Hippocampal formation (tissue), 2 donors: ENCODE results near the gene SVIL.
"Not testable (repeated sequence)": the region's sequence is repeated elsewhere in the genome, so short reads cannot be mapped to it uniquely, and the experiment has no call there.

Experiments
- DNase-seq, 2 donors: peaks; one replicate each; lab custom pipeline; 2025; lab: John Stamatoyannopoulos, UW

Gene SVIL

GRCh38 chr10:29600067-29600466, 34.7 kb downstream of the SVIL start:
- DNase-seq: no peak

- DNase-seq: no peak
Measured at GRCh38 chr10:29598851-29599311, 35.9 kb downstream of the SVIL start.

DNA sequence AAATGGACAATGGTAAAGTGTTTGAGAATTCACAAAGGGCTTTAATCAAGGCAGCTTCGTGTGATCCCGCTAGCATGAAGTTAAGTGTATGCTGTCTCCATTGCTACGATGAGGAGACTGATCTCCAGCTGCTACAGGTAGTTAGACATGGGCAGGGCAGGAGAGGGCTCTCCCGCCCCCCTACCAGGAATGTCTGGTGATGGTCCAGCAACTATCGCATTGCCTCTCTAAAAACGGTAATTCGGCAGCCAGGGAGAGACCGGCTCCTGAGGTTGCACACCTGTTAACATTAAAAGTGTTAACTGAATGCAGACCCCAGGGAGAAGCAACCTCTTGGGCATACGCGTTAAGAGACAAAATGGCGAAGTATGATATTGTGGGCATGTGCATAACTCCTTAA, 37.9 kb downstream of the SVIL start:
- no peak for DNase-seq

- no peak for DNase-seq
Measured at GRCh38 chr10:29596356-29596755, 38.4 kb downstream of the SVIL start.

GRCh38 chr10:29595636-29596225, 39.0 kb downstream of the SVIL start:
- DNase-seq: no peak

- DNase-seq: no peak
Measured at GRCh38 chr10:29595146-29595545, 39.6 kb downstream of the SVIL start.

- no peak for DNase-seq
Measured at GRCh38 chr10:29591651-29591968, 43.2 kb downstream of the SVIL start.

DNA sequence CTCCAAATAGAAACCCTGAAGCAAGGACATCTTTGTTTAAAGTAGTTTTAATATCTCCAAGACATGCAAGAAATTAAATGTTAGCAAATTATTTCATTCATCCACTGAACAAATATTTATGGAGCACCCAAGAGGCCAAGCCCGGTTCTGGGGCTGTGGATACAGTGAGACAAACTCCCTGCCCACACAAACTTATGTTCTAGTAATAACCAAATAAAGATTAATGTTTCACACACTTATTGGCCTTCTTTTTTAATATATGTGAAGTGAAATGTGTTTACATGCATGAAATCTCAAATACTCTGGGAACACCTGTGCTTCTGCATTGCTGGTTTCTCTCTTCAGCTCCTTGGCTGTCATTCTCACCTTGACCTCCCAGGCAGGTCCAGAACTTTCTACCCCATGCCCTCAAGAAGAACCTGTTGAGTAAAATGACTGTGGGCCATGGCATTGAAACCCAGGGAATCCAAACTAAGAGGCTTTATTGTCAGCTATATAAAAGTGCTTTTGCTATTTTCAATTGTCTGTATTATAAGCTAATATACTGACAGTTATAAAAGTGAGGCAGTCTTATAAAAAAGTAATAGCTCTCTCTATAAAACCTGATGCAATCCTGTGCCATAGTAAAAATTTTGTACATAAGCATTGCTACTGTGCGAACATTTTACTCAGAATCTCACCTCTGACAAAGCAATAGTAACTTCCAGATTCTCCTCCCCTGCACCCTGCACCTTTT, 43.7 kb downstream of the SVIL start:
- no peak for DNase-seq

- no peak for DNase-seq
Measured at GRCh38 chr10:29588629-29589421, 45.9 kb downstream of the SVIL start.

GRCh38 chr10:29587750-29588628, 46.8 kb downstream of the SVIL start:
- DNase-seq: not testable (repeated sequence)

DNA sequence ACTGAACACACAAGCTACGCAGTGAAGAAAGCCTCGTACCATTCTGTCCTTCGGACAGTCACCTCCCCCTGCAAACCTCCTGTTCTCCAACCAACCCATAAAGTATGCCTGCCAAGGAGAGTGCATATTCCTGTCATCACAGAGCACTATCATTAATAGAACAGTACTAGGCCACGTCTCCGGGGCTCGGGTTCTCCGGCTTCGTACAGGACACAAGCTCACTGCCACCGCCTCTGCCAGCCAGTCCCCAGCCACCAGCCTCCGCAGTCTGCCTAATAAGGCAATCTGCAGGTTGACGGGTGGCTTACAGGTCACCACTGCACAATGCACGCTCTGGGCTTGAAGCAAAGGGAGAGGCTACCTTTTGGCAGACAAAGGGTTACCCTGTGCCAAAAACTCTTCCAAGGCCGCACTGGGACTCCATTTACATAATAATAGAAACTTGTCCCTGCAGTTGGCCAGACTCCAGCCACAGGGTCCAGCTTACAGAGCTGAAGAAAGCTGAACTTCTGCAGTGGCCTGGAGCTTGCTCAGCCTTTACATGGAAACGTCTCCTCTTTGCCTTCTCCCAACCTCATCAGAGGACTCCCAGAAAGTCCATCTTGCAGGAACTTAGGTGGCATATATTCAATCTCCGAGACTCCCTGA, 47.5 kb downstream of the SVIL start:
- DNase-seq: not testable (repeated sequence)

DNA sequence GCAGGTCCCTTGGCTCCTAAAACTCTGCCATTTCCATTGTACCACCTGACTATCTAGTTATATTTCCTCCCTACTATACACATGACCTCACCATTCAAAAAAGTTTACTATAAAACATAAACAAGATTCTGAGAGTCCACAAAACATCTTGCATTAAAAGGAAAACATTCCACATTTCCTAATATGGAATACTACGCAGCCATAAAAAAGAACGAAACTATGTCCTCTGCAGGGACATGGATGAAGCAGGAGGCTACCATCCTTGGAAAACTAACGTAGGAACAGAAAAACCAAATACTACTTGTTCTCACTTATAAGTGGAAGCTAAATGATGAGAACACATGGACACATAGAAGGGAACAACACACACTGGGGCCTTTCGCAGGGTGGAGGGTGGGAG, 48.3 kb downstream of the SVIL start:
- no peak for DNase-seq

DNA sequence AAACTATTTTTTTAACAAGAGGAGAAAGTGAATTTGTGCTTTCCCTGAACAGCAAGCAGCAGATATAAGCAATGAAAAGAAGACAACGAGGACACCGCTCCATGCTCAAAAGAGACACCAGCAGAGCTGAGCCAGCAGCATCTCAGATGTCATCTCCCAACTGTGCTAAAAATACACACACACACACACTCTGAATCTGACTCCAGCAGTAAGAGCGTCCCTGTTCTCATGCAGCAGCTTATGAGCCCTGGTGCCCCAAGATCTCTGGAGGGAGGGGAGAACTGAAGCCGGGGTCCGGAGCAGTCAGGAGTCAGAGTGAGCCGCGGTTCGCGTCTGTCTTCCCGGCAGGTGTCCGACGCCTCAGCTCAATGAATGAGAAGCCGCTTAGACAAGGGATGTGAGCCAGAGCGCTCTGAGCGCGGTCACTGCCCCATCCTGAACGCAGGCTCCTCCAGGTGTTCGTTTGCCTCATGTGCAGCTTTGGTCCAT, 49.2 kb downstream of the SVIL start:
- DNase-seq: no peak

GRCh38 chr10:29584436-29584835, 50.3 kb downstream of the SVIL start:
- no peak for DNase-seq

- DNase-seq: no peak
Measured at GRCh38 chr10:29583674-29584073, 51.1 kb downstream of the SVIL start.

GRCh38 chr10:29582769-29583168, 52.0 kb downstream of the SVIL start:
- DNase-seq: not testable (repeated sequence)

GRCh38 chr10:29579455-29579970, 55.3 kb downstream of the SVIL start:
- DNase-seq: no peak

DNA sequence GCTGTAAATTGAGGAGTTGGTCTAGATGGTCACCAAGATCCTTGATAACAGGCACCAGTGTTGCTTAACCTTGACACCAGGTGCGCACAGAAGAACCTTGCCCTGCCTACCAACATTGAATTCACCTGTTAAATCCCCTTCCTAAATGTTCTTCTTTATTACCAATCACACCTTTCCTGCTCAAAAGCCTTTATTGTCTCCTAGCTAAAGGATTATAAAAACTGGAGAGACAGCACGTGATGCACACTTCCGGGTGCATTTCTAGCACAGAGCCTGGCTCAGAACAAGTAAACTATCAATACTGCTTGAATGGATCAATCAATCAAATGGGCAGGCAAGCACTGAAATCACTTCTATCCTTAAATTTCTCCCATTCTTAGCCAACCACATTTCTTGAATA, 56.3 kb downstream of the SVIL start:
- no peak for DNase-seq

- no peak for DNase-seq
Measured at GRCh38 chr10:29576681-29577080, 58.1 kb downstream of the SVIL start.

DNA sequence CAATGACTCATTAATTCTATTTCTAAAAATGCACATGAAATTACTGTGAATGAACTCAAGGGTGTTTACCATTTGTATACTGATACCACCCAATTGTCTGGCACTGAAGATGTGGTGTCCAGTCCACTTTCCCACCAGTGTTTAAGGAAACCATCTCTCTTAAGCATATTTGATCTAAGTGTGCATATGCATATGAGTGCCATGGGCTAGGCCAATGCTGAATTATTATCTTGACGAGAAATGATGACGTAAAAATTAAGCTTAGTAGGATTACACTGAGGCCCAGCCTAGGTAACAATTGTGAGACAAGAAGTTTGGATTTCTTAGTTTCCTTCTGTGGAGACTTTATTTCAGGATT, 59.7 kb downstream of the SVIL start:
- no peak for DNase-seq
